H54 (cell line): ENCODE data around the gene NLGN1.

Experiments
- DNase-seq: peaks from one replicate; pipeline ENCODE4 v3.0.0; 2011; ENCODE audit warnings: low spot score, mixed read lengths; ENCODE audit not compliant: insufficient read length
- FAIRE-seq: peaks from 3 replicates; lab custom pipeline; 2011; peaks lifted over from hg19 to GRCh38; lab: Jason Lieb, UNC
- POLR2A ChIP-seq: IDR thresholded peaks from 2 replicates; pipeline ENCODE4 v1.6.1; 2011; ENCODE audit warnings: low read depth, mild to moderate bottlenecking, low read length

NLGN1 gene

GRCh38 chr3:174317005-174317404 lies 919.5 kb downstream of the NLGN1 start:
- FAIRE-seq (no peak), DNase-seq (no peak)
- TF ChIP-seq POLR2A: no peak

GRCh38 chr3:174318181-174318580 lies 920.6 kb downstream of the NLGN1 start:
- FAIRE-seq (no peak), DNase-seq (no peak)

GRCh38 chr3:174321548-174321947 lies 924.0 kb downstream of the NLGN1 start:
- TF ChIP-seq POLR2A: no peak
- DNase-seq (no peak), FAIRE-seq (no peak)

More at GRCh38 chr3:174318181-174318580, 920.6 kb downstream of the NLGN1 start:
- TF ChIP-seq POLR2A: no peak

GRCh38 chr3:174322789-174323188 lies 925.2 kb downstream of the NLGN1 start:
- DNase-seq: no peak
- TF ChIP-seq POLR2A: no peak
- no peak for FAIRE-seq

- no peak for FAIRE-seq
- DNase-seq: no peak
- no peak for TF ChIP-seq POLR2A
Observed at GRCh38 chr3:174325171-174325570, 927.6 kb downstream of the NLGN1 start.

- TF ChIP-seq POLR2A: no peak
- FAIRE-seq (no peak), DNase-seq (no peak)
Observed at GRCh38 chr3:174325834-174326700, 928.5 kb downstream of the NLGN1 start.

GRCh38 chr3:174329321-174329720 lies 931.8 kb downstream of the NLGN1 start:
- no peak for TF ChIP-seq POLR2A
- DNase-seq (no peak), FAIRE-seq (peak; percentile 45)

- TF ChIP-seq POLR2A: no peak
- FAIRE-seq (peak; percentile 99), DNase-seq (peak; percentile 16)
Observed at GRCh38 chr3:174330303-174330702, 932.8 kb downstream of the NLGN1 start.

GRCh38 chr3:174331095-174331800 lies 933.7 kb downstream of the NLGN1 start:
- DNase-seq: no peak
- FAIRE-seq: no peak
- no peak for TF ChIP-seq POLR2A

- DNase-seq (no peak), FAIRE-seq (no peak)
- TF ChIP-seq POLR2A: no peak
Observed at GRCh38 chr3:174332391-174332790, 934.8 kb downstream of the NLGN1 start.

- DNase-seq (no peak), FAIRE-seq (peak; percentile 23)
- no peak for TF ChIP-seq POLR2A
Observed at GRCh38 chr3:174333640-174334039, 936.1 kb downstream of the NLGN1 start.

GRCh38 chr3:174334111-174334510 lies 936.6 kb downstream of the NLGN1 start:
- no peak for DNase-seq
- FAIRE-seq: no peak

GRCh38 chr3:174335324-174335723 lies 937.8 kb downstream of the NLGN1 start:
- no peak for FAIRE-seq
- no peak for DNase-seq
- no peak for TF ChIP-seq POLR2A

More at GRCh38 chr3:174334111-174334510, 936.6 kb downstream of the NLGN1 start:
- TF ChIP-seq POLR2A: no peak

- DNase-seq: no peak
- no peak for TF ChIP-seq POLR2A
- FAIRE-seq: no peak
Observed at GRCh38 chr3:174335910-174336309, 938.4 kb downstream of the NLGN1 start.
